T-helper 2 cell treated with Interferon-gamma antibody and Interleukin-4, amounts not matched to agents 5 μg/mL and 100 μg/mL, for 36 hours (primary cell): ENCODE results near the gene CACNA1C.
A peak's percentile ranks its signal among the peaks of the same experiment; 100 is the strongest.

Source experiments
- DNase-seq: peaks from one replicate; pipeline ENCODE4 v3.0.0; 2021; ENCODE audit warnings: low spot score
- H3K27ac Mint-ChIP-seq: one replicate; pipeline ENCODE4 v1.8.0; 2021; ENCODE audit warnings: mild to moderate bottlenecking, mixed read lengths
- H3K27me3 Mint-ChIP-seq: one replicate; pipeline ENCODE4 v1.8.0; 2021; ENCODE audit warnings: low read depth, mixed read lengths
- H3K36me3 Mint-ChIP-seq: one replicate; pipeline ENCODE4 v1.8.0; 2021; ENCODE audit warnings: low read depth, mixed read lengths
- H3K4me1 Mint-ChIP-seq: one replicate; pipeline ENCODE4 v1.8.0; 2021; ENCODE audit warnings: low read depth, mixed read lengths
- H3K4me3 Mint-ChIP-seq: one replicate; pipeline ENCODE4 v1.8.0; 2022; ENCODE audit warnings: mild to moderate bottlenecking, moderate library complexity, mixed read lengths
- H3K9me3 Mint-ChIP-seq: one replicate; pipeline ENCODE4 v1.8.0; 2021; ENCODE audit warnings: mixed read lengths

The CACNA1C gene

GRCh38 chr12:2639020-2639298 lies 586.2 kb downstream of the CACNA1C start:
- Mint-ChIP-seq H3K27me3 (peaks cover 19% of the 10 kb centered on the region), H3K4me3 (no peak overlapping the region), H3K36me3 (no peaks in the 10 kb centered on the region), H3K27ac (no peak overlapping the region), H3K9me3 (no peaks in the 10 kb centered on the region), H3K4me1 (peaks cover 8% of the 10 kb centered on the region)
- no peak for DNase-seq

- Mint-ChIP-seq H3K4me3 (no peak overlapping the region), H3K4me1 (peaks cover 10% of the 10 kb centered on the region), H3K9me3 (no peaks in the 10 kb centered on the region), H3K27ac (no peak overlapping the region), H3K27me3 (peaks cover 25% of the 10 kb centered on the region), H3K36me3 (no peaks in the 10 kb centered on the region)
- DNase-seq, result no peak
Measured at GRCh38 chr12:2640281-2640680, 587.5 kb downstream of the CACNA1C start.

GRCh38 chr12:2640709-2641108 lies 587.9 kb downstream of the CACNA1C start:
- Mint-ChIP-seq H3K36me3 (no peaks in the 10 kb centered on the region), H3K4me3 (no peak overlapping the region), H3K9me3 (no peaks in the 10 kb centered on the region), H3K27ac (no peak overlapping the region), H3K4me1 (peaks cover 10% of the 10 kb centered on the region), H3K27me3 (peaks cover 23% of the 10 kb centered on the region)
- peak; percentile 60 for DNase-seq

- no peak overlapping the region for H3K27ac Mint-ChIP-seq
- peaks cover 10% of the 10 kb centered on the region for H3K4me1 Mint-ChIP-seq
- no peaks in the 10 kb centered on the region for H3K9me3 Mint-ChIP-seq
- DNase-seq, result no peak
- H3K36me3 Mint-ChIP-seq, result no peaks in the 10 kb centered on the region
- peaks cover 27% of the 10 kb centered on the region for H3K27me3 Mint-ChIP-seq
- no peak overlapping the region for H3K4me3 Mint-ChIP-seq
Measured at GRCh38 chr12:2641207-2641606, 588.4 kb downstream of the CACNA1C start.

GRCh38 chr12:2641761-2642160 lies 589.0 kb downstream of the CACNA1C start:
- no peak overlapping the region for H3K4me3 Mint-ChIP-seq
- no peaks in the 10 kb centered on the region for H3K9me3 Mint-ChIP-seq
- H3K36me3 Mint-ChIP-seq, result no peaks in the 10 kb centered on the region
- peaks cover 31% of the 10 kb centered on the region for H3K27me3 Mint-ChIP-seq
- no peak overlapping the region for H3K27ac Mint-ChIP-seq
- no peak for DNase-seq
- H3K4me1 Mint-ChIP-seq, result peaks cover 10% of the 10 kb centered on the region

GRCh38 chr12:2642176-2642892 lies 589.5 kb downstream of the CACNA1C start:
- Mint-ChIP-seq H3K27me3 (peaks cover 33% of the 10 kb centered on the region), H3K27ac (peak overlapping the region; percentile 27), H3K4me3 (no peak overlapping the region), H3K4me1 (peaks cover 10% of the 10 kb centered on the region), H3K36me3 (no peaks in the 10 kb centered on the region), H3K9me3 (no peaks in the 10 kb centered on the region)
- DNase-seq, result no peak

GRCh38 chr12:2642896-2643425 lies 590.2 kb downstream of the CACNA1C start:
- Mint-ChIP-seq H3K27me3 (peaks cover 33% of the 10 kb centered on the region), H3K27ac (no peak overlapping the region), H3K4me1 (peaks cover 10% of the 10 kb centered on the region), H3K4me3 (no peak overlapping the region), H3K36me3 (no peaks in the 10 kb centered on the region), H3K9me3 (no peaks in the 10 kb centered on the region)
- DNase-seq, result no peak

- no peak overlapping the region for H3K27ac Mint-ChIP-seq
- no peak for DNase-seq
- H3K4me1 Mint-ChIP-seq, result peaks cover 10% of the 10 kb centered on the region
- H3K9me3 Mint-ChIP-seq, result no peaks in the 10 kb centered on the region
- H3K4me3 Mint-ChIP-seq, result no peak overlapping the region
- H3K27me3 Mint-ChIP-seq, result peaks cover 37% of the 10 kb centered on the region
- no peaks in the 10 kb centered on the region for H3K36me3 Mint-ChIP-seq
Measured at GRCh38 chr12:2643576-2644135, 590.9 kb downstream of the CACNA1C start.

GRCh38 chr12:2644683-2645405 lies 592.1 kb downstream of the CACNA1C start:
- Mint-ChIP-seq H3K4me3 (no peak overlapping the region), H3K27ac (no peak overlapping the region), H3K4me1 (peaks cover 10% of the 10 kb centered on the region), H3K36me3 (no peaks in the 10 kb centered on the region), H3K27me3 (peaks cover 40% of the 10 kb centered on the region), H3K9me3 (no peaks in the 10 kb centered on the region)
- DNase-seq, result no peak

GRCh38 chr12:2645460-2645859 lies 592.7 kb downstream of the CACNA1C start:
- H3K4me3 Mint-ChIP-seq, result no peak overlapping the region

GRCh38 chr12:2646341-2646740 lies 593.6 kb downstream of the CACNA1C start:
- no peaks in the 10 kb centered on the region for H3K36me3 Mint-ChIP-seq
- peaks cover 10% of the 10 kb centered on the region for H3K4me1 Mint-ChIP-seq

More at GRCh38 chr12:2645460-2645859, 592.7 kb downstream of the CACNA1C start:
- Mint-ChIP-seq H3K4me1 (peaks cover 10% of the 10 kb centered on the region), H3K36me3 (no peaks in the 10 kb centered on the region), H3K27me3 (peaks cover 42% of the 10 kb centered on the region), H3K9me3 (no peaks in the 10 kb centered on the region), H3K27ac (no peak overlapping the region)
- no peak for DNase-seq

GRCh38 chr12:2647186-2647585 lies 594.4 kb downstream of the CACNA1C start:
- Mint-ChIP-seq H3K9me3 (no peaks in the 10 kb centered on the region), H3K4me3 (no peak overlapping the region), H3K27me3 (peaks cover 42% of the 10 kb centered on the region), H3K36me3 (no peaks in the 10 kb centered on the region), H3K4me1 (peaks cover 7% of the 10 kb centered on the region), H3K27ac (no peak overlapping the region)
- no peak for DNase-seq

More at GRCh38 chr12:2646341-2646740, 593.6 kb downstream of the CACNA1C start:
- peaks cover 42% of the 10 kb centered on the region for H3K27me3 Mint-ChIP-seq
- DNase-seq, result no peak
- H3K27ac Mint-ChIP-seq, result no peak overlapping the region
- no peaks in the 10 kb centered on the region for H3K9me3 Mint-ChIP-seq
- H3K4me3 Mint-ChIP-seq, result no peak overlapping the region

- H3K4me3 Mint-ChIP-seq, result no peak overlapping the region
- DNase-seq, result no peak
- no peaks in the 10 kb centered on the region for H3K36me3 Mint-ChIP-seq
- no peak overlapping the region for H3K27ac Mint-ChIP-seq
- H3K4me1 Mint-ChIP-seq, result peaks cover 2% of the 10 kb centered on the region
- H3K27me3 Mint-ChIP-seq, result peaks cover 36% of the 10 kb centered on the region
- no peaks in the 10 kb centered on the region for H3K9me3 Mint-ChIP-seq
Measured at GRCh38 chr12:2648406-2648805, 595.6 kb downstream of the CACNA1C start.
